AG09319 (cell line): Measurements from ENCODE around the gene NPHP3.

Experiments
- DNase-seq: peaks from one replicate; pipeline ENCODE4 v3.0.0-alpha.2; 2010; ENCODE audit warnings: low read depth; ENCODE audit errors: extremely low read depth
- TF ChIP-seq, protein P1 (sequence below): IDR thresholded peaks from 2 replicates; pipeline ENCODE4 v1.5.1; 2011; ENCODE audit warnings: low read depth, mild to moderate bottlenecking, inconsistent platforms, low read length, moderate library complexity

NPHP3 gene

DNA sequence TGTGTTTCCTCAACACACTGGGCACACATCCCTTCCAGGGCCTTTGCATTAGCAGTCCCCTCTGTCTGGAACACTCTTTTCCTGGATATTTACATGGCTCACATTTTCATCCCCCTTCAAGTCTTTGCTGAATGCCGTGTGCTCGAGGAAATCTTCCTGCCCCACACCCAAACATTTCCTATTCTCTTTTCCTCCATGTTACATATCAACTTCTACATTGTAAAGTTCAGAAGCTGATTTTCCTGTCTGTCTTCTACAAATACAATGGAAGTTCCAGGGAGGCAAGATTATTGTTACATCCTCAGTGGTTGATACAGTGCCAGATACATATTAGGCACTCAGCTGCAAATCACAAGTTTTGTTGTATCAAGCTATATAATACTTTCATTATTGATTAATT lies 66.7 kb downstream of the NPHP3 start:
- TF ChIP-seq, protein P1, sequence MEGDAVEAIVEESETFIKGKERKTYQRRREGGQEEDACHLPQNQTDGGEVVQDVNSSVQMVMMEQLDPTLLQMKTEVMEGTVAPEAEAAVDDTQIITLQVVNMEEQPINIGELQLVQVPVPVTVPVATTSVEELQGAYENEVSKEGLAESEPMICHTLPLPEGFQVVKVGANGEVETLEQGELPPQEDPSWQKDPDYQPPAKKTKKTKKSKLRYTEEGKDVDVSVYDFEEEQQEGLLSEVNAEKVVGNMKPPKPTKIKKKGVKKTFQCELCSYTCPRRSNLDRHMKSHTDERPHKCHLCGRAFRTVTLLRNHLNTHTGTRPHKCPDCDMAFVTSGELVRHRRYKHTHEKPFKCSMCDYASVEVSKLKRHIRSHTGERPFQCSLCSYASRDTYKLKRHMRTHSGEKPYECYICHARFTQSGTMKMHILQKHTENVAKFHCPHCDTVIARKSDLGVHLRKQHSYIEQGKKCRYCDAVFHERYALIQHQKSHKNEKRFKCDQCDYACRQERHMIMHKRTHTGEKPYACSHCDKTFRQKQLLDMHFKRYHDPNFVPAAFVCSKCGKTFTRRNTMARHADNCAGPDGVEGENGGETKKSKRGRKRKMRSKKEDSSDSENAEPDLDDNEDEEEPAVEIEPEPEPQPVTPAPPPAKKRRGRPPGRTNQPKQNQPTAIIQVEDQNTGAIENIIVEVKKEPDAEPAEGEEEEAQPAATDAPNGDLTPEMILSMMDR = no peak
- no peak for DNase-seq

DNA sequence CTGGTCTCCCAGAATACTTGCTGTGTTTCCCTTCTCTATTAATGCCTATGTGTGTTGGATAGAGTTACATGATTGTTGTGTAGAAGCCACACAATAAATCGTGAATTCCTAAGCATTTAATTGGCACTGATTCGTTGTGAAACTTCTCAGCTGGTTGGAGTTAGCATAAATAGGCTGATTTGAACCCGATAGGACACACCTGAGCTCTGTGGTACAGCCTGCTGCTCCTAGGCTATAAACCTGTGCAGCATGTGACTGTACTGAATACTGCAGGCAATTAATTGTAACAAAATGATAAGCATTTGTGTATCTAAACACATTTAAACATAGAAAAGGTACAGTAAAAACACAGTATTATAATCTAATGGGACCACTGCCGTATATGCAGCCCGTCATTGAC lies 67.5 kb downstream of the NPHP3 start:
- DNase-seq = no peak
- TF ChIP-seq, protein P1 = no peak

DNA sequence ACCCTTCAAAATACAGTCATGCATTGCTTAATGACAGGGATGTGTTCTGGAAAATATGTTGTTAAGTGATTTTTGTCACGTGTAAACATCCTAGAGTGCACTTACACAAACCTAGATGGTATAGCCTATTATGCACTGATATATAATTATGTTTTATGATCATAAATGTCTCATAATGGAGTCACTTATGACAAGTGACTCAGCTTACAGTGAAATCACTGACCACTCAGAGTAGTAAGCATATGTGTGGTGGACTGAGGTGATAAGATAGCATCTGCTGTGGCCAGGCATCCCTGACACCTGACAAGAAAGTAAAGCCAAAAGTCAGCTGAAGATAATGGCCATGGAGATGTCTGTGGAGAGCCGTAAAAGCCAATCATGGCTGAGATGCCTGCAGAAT lies 68.0 kb downstream of the NPHP3 start:
- TF ChIP-seq, protein P1 = no peak
- no peak for DNase-seq

DNA sequence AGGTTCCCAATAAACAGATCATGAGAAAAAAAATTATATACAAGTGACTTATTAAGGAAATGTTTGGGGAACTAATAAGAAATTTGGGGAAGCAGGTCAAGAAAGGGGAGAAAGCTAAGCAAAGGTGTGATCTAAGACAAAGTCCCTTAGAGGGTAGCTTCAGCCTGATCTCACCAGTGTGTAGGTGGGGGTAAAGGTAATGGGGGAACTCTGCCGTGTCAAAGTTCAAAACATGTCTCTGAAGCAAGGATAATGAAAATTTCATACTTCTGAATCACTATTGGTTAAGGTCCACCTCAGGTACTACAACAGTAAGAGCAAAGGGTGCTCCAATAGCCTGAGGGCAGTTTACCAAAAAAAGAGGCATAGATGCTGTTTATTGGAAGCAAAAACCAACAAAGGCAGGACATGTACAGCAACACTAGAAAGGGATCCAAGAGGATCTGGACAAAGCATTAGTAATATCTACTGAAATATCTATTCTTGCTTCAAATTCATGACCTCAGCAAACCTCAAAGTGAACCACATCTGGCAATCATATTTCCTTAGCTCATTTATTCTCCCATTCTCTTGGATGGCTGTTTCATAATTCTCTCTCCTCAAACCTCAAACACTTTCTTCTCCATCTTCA lies 69.5 kb downstream of the NPHP3 start:
- no peak for DNase-seq
- TF ChIP-seq, protein P1 = no peak

DNA sequence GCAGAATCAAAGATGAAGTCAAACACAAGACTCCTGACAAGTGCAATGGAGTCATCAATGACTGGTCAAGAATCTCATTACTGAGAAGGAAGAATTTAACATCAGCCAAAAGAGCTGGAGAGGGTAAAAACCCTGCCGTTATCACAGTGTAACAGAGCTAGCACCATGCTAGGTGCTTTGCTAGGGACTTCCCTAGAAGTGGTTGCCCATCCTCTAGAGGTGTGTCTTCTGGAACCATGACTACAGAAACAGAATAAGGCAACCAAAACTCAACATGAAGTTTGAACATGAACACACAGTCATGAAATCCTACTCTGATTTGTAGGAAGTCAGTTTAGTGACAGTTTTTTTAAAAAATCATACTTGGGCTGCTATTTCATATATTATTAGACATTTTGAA lies 72.1 kb downstream of the NPHP3 start:
- TF ChIP-seq, protein P1 = no peak
- no peak for DNase-seq

DNA sequence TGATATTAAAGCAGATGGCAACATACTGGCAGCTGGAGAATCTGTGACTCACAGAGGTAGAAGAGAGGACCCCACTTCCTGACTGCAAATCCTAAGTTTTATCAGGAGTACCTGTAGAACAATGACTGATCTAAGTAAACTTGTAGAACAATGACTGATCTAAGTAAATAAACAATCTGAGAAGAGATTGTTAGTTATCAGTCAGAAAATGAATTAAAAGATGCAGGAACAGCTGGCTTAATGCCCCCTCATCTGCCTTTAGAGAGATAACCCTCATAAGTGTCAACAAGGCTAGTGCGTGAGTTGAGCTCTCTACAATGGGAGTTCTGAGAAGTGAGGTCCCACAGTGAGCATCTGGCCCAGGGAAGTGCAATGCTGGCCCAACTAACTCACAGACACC lies 77.2 kb downstream of the NPHP3 start:
- no peak for DNase-seq

DNA sequence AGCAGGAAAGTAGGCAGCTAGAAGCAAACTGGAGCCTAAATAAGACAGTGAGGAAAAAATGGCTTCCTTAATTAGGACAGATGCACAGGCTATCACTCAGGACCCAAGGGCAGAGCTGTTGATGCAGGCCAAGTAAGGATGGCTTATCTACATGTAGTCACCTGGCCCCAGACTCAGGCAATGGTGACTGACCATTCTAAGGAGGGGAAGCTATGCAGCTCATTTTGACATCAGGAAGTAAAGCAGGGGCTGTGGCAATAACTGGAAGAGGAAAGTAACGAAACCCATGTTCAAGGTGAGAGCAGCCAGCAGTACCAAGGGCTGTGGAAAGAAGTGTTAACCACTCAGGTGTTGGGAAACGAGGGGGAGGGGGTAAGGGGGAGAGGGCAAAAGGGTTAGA lies 78.8 kb downstream of the NPHP3 start:
- TF ChIP-seq, protein P1 = no peak
- no peak for DNase-seq

More for the DNA sequence above, 77.2 kb downstream of the NPHP3 start:
- TF ChIP-seq, protein P1 = no peak
